Measurements from ENCODE around the gene DDX54.
A peak's percentile ranks its signal among the peaks of the same experiment; 100 is the strongest.
"Not testable (repeated sequence)": the region's sequence is repeated elsewhere in the genome, so short reads cannot be mapped to it uniquely, and the experiment has no call there.

DDX54 gene

DNA sequence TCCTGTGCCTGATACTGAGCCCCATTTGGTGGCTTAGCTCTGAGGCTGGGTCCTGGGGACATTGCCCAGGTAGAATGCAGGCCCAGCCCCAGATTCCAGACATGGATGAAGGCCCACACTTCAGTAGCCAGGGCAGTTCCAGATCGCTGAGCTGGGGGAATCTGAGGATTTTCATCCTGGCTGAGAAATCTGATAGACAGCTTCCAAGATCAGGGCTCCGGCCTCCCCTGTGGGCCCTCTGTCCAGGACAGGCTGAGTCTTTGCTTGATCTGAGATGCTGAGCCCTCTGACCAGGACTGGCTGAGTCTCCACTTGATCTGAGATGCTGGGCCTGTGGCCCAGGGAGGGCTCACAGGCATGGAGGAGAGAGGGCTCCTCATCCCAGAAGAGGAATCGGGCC lies 46.5 kb downstream of the DDX54 start:
- DNase-seq: no peak

DNA sequence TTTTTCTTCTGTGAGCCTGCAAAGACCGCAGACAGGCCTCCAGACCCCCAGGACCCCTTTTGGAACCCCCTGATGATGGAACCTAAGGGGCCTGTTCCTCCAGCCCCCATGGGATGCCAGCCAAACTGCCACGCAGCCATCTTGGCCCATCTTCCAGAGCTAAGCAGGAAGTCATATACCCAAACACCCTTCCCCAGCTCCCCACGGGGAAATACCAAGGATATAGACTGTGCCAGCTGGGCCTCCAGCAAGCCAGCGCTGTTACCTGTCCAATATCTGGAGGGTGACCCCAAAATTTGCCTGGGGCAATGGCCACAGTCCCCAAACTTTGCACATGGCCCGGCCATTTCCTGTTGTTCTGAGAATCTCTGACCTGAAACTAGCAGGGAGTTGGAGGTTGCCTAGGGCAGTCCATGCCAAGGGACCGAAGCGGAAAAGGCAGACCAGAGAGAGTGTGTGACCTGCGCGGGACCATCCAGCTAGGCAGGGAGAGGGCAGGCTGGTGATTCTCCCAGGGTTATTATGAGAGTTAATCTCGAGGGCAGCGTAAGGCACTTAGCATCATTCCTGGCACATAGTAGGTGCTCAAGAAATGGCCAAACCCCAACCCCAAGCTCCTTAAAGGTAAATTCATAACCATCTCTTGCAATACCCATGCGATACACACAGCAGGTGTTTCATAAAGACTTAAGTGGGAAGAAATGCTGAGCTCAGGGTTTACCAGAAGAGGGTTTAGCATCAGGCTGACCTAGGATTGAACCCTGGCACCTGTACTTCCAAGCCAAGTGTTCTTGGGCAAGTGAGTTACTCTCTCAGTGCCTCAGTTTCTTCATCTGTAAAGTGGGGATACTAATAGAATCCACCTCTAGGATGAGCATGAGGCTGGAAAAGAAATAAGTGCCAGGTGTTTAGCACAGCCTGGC lies 47.2 kb downstream of the DDX54 start:
- DNase-seq: no peak

DNA sequence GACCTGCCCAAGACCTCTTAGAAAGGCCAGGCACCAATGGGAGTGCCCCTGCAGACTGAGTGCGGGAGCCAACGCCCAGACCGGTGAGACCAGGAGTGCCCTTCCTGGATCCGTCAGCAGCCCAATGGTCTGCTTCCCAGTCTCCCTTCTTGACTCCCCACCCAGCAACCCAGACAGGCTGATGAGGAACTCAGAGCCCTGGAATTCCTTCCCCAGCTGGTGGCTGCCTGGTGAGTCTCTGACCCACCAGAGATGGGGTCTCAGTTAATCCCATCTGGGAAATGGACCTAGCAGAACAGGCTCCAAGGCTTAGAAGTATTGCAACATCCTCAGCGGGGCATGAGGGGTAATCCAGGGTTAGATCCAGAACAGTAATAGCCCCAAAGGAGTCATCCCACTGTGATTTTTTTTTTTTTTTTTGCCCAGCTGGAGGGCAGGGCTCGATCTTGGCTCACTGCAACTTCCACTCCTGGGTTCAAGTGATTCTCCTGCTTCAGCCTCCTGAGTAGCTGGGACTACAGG lies 48.2 kb downstream of the DDX54 start:
- DNase-seq: no peak

DNA sequence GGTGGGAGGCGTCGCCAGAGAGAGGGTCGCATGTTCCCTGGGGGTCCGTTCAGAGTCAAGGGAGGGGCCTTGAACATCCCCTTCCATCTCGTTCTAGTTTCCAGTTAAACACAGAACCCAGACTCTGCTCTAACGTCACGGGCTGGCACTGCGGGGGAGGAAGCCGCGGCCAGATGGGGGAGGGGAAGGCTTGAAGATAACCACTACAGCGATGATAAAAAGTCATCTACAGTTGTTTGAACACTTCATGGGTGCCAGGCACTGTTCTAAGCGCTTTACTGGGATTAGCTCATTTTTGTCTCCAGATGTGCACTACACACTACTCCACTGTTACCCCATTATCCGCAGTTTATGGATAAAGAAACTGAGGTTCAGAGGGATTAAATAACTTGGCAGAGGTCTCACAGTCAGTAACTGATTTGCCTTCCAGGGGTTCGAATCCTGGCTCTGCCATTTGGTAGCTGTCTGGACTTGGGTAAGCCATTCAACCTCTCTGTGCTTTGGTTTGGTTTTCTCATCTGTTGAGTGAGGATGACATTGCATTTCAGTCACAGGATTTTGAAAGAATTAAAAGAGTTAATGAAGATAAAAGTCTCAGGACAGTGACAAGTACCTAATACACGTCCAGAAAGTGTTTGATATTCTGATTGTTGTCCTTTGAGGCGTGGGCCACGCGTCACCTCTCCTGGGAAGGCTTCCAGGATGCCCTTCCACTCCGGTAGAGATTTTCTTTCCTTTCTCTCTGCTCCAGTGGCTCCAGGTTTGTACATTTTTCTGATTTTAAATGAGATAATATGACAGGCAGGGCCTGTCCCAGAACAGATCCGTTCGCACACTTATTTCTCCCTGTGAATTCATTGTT lies 48.9 kb downstream of the DDX54 start:
- DNase-seq: no peak

DNA sequence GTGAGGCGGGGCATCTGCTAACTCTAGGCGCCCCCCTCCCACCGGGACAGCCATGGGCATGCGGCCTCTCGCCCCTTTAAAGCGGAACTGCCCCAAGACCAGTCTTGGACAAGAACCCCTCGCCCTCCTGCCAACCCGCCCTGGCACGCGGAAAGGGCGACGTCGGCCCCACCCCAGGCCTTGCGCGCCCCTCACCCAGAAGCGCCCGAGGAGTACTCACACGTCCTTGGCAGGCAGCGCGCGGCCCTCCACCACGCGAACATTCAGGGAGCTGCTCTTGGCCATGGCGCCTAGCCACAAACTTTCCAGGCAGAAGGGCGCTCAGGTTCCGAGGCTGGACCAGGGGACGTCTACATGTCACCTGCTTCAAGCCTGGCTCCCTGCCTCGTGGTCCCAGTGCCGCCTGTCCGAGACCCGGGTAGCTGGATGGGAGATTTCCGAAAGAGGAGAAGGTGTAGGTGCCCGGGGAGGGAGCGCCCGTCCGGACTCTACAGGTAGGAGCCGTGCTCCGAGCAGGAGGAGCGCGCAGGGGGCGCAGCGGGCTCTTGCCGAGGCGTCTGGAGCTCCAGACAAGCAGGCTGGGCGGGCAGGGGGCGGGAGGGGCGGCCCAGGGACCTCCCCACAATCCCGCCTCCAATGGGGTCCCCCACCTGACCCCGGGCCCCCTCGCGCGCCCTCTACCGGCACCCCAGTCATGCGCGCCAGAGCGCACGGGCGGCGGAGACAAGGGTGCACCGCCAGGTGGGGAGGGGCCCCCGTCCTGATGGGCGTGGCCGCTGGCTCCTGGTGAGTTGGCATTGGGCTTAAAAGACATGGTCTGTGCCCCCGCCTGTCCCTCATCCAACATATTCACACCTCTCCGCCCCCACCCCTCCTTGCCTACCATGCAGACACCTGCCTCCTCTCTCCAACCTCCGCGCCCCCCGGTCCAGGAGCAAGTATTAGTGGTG lies 49.8 kb downstream of the DDX54 start, which contains the start of gene RASAL1:
Gene RASAL1 (minus strand): TSS at position 584 of the 950 bp plus-strand sequence. CDS start 299 bp downstream, at position 285.
- DNase-seq: peak; percentile 27

DNA sequence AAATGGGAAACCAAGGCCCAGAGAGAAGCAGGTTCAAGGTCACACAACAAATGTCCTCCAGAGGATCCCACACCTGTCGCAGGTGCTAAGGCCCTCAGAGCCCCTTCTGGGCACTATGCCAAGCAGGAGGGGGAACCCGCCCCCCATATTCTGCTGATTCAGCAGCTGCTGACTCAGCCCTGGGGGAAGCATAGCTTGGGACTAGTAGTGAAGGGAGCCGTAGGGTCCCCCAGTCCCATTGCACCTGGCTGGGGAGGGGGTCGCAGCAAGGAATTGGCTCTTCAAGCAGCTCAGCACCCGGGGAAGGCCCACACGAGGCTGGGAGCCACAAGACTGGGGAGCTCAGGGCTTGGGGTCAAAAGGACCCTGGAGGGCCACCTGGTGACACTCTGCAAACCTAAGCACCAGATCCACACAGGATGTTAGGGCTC lies 50.7 kb downstream of the DDX54 start:
- no peak for DNase-seq

DNA sequence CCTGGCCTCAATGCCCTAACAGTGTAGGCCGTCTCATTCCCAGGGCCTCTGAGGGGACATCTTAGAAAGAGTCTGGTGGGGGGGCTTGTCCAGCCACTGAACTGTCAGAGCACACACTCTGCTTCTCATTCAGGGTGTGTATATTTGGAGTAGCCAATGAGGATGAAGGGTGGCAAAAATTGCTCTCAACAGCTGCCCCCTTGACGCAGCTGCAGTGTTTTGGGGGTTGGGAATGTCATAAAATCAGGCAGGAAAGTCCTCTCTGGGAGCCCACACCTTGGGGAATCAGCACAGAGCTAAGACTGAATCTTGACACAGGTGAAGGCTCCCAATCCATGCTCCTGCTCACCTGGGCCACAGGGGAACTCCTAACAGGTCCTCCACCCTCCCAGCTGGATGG lies 51.2 kb downstream of the DDX54 start:
- no peak for DNase-seq

DNA sequence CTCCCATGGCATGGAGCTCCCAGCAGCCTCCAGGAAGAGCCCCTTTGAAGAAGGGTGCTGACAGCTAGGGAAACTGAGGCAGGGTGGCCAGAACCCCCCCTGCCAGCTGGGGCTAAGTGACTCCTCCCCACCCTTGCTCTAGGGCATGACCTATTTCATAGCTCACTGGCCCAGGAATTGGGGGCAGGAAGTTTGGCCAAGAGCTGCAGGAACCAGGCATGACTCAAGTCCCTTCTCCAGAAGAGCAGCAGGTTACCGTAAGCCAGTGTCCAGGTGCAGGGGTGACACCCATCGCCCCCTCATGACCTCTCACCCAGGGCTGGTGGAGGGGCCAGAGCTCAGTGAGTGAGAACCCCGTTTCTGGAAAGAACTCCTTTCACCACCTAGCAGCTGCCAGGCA lies 51.6 kb downstream of the DDX54 start:
- no peak for DNase-seq

DNA sequence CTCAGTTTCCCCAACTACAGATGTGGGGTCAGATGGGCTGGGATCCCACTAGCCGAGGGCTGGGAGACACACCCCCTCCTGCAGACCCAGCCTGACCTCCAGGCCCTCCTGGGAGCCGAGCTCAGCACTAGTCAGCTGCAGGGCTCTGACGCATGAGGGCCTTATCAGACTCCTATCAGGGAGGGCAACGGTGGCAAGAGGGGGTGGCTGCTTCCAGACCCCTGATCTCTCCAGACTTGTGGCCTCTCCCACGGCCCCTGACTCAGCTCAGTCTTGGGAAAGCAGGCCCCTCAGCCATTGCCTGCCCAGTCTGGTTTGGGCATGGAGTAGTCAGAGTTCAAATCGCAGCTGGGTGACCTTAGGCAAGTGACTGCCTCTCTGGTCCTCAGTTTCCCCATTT lies 52.2 kb downstream of the DDX54 start:
- no peak for DNase-seq

DNA sequence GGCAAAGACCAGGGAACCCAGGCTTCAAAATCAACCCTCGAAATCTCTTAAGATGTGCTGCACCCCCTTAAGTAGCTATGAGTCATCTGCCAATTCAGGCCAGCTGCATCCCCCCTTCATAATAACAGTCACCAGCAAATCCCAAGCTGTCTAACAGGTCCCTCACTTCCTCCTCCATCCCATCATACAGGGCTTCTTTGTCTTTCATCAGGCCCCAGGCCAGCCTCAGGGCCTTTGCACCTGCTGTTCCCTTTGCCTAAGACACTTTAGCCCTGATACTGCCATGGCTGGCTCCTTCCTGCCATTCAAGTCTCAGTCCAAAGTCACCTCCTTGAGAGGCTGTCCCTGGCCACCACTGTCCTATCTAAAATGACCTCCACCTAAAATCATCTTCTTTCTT lies 53.7 kb downstream of the DDX54 start:
- DNase-seq: no peak

DNA sequence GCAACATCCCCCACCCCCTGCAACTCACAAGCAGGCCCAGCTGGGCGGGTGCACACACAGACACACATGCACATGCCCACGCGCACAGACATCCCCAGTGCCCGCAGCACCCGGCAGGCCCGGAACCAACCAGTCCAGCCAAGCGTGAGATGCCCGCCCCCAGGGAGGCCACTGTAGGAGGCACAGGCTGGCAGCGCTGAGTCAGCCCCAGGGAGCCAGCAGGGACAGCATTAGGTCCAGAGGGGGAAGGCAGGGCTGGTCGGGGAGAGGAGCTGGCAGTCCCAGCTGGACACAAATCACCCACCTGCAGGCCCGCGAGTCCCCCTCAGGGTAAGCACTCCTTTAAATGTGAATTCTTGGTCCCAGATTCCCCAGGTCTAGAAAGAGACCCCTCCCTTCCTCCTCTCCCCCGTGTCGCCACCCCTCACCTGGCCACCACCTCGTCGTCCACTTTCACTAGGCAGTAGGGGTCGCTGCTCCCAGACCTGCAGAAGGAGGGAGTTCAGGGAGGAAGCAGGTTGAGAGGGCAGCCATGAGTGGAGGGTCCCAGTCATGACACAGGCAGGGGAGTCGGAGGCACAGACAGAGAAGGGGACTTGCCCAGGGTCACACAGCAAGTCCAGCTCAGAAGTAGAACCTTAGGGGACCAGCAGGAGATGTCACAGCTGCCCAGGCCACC lies 54.7 kb downstream of the DDX54 start:
- DNase-seq: no peak

DNA sequence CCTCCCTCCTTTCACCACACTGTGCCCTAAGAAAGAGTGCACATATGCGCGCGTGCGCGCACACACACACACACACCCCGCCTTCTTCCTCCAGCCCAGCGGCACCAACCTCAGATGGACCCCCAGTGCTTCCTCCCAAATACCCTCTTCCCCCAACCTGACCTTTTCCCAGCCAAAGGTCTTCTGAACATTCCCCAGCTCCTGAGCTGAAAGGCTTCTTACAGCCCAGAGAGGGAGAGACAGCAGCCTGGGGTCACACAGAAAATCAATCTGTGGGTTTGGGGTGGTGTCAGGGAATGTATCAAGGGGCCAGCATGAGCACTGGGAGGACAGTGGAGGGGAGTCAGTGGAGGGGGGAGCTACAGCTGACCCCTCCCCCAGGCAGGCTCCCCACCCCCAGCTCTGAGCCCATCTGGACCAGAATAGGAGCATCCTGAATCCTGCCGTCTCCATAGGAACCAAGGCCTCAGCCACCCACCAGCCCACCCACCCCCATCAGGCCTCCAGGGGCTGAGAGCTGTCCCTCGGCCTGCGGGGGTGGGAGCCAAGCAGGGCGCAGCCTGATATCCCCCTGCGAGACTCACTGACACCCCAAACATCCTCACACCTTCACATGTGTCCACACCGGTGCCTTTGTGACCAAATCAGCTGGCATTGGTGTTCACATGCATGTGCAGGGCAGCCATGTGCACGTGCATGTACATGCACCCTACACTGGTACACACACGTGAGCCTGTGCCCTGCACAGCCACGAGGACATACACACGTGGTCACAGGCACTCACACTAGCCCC lies 55.4 kb downstream of the DDX54 start:
- no peak for DNase-seq

DNA sequence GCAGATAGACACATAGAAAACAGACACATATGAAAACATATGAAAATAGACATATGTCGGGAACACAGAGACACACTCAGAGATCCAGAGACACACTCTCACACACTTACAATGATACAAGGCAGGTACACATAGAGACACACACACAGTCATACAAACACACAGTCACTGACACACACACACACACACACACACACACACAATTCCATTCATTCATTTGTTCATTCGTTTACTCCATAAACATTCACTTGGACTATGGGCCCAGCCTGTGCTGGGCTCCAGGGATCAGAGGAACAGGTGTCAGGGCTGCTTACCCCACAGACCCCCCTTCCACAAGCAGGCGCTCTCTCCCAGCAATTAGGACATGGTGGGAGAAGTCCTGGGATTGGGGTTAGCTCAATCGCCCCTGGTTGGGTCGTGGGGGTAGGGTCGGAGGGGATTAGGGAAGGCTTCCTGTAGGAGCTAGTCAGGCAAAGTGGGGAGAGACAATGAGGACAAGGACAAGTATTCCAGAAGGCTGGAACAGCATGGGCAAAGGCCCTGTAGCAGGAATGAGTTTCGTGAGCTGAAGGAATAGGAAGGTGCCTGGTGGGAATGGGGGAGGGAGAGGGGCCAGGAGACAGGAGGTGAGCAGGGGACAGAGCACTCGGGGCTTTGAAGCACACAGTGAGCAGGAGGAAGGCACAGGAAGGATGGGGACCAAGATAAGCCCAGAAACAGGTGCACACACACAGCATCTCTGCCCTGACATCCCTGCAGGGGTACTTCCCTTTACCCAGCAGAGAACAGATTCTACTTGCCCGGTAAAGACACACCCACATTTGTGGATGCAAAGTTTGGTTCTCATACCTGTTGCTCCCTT lies 56.2 kb downstream of the DDX54 start:
- DNase-seq: no peak

DNA sequence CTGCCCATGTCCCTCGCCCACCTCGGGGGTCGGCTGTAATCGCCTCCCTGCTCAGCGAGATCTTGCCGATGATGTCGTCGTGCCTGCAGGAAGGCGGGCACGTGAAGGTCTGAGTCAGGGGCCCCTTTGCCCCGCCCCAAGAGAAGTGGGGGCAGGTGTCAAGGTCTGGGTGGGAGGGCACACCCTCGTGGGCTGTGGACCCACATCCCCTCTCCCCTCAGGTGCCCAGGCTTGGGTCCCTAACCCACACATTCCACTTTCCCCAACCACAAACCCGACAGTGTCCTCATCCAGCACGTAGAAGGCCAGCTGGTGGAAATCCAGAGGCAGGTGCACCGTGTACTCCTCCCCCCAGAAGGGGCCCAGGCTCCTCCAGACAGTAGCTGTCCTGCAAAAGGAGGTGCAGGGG lies 57.5 kb downstream of the DDX54 start:
- no peak for DNase-seq

DNA sequence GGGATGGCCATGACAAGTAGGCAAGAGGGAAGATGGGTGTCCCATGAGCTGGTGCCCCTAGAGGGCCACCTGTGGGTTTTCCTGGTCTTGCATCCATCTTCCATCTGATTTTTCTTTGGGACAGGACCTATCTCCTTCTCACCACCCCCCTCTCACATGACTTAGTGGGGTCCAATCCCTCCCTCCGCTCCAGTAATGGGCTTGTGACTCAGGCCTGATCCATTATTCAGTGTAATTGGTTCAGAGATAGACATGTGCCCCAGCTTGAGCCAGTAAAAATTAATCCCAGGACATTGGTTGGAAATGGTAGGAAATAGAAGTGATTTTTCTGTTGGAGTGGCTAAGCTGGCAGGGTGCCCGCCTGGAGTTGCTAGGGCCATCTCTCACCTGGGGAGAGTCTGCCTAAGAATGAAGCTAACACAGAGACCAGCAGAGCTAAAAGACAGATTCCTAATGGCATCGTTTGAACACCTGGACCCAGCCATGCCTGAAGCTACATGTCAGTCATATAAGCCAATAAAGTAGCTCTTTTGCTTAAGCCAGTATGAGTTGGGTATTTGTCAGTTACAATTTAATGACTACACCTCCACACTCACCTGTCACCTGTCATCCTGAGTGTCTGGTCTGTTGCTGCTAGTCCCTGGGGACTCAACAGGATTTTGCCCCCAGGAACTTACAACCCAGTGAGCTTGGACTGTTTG lies 64.5 kb downstream of the DDX54 start:
- DNase-seq: no peak

DNA sequence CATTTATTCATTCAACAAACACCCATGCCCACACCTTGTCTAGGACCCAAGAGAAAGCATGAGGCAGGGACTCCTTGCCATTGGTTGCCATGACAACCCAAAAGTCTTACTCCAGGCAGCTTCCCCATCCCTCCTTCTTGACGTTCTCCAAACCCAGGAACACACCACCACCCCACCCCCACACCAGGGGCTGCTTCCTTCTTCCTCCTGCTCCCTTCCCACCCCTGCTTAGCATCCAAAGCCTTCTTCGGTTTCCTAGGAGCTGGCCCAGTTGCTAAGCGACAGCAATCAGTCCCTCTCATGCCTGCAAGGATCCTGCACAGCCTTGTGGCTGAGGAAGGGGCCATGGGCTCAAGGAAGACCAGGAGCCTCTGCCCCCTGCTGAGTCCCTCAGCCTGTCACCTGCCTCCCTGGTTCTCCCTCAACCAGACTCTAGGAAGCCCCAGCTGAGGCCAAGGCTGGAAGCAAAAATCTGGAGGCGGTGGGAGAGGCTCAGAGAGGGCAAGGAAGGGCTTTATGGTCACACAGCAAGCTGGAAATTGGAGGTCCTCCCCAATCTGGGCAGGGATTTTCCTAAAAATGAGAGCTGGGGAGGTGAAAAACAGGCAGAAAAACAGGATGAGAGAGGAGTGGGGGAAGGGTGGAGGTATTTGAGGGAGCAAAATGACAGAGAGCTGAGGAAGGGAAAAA lies 65.2 kb downstream of the DDX54 start:
- no peak for DNase-seq

DNA sequence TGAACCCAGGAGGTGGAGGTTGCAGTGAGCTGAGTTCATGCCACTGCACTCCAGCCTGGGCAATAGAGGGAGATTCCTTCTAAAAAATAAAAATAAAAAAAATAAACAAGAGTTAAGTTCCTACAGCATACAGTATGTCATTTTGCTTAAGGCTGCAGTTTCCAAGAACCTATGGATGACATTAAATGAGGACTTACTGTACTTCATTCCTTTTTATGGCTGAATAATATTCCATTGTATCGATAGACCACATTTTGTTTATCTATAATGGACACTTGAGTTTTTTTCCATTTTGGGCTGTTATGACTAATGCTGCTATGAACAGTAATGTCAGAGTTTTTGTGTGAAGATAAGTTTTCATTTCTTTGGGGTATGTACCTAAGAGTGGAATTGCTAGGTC lies 67.1 kb downstream of the DDX54 start:
- no peak for DNase-seq

DNA sequence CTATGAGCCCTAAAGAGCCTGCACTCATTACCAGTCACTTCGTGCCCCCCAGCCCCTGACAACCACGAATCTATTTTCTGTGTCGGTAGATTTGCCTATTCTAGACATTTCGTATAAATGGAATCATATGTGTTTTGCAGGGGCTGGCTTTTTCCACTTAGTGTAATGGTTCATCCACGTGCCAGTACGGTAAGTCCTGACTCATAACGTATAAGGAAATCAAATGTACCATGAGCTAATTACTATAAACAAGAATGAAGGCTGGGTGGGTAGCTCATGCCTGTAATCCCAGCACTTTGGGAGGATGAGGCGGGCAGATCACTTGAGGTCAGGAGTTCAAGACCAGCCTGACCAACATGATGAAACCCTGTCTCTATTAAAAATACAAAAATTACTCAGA lies 67.6 kb downstream of the DDX54 start:
- DNase-seq: not testable (repeated sequence)

DNA sequence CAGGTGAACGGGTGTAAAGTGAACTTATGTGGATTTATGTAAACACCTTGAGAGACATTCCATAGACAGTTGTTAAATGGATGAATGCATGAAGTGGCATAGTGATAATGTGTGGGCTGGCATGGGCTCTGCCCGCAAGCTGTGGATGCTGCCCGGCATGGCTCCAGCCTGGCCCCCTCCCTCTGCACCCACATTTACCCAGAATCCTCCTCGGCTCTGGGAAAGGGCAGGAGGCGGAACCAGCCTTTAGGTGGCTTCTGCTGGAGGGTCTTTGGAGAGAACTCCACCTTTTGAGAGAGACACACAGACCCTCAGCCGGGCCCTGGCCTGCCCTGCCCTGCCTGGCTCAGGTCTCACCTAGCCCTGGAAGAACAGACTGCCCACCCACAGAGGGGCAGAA lies 68.4 kb downstream of the DDX54 start:
- DNase-seq: no peak

Data from NCI-H1694 (cell line).